Fibroblast of gingiva (primary cell): ENCODE measurements around the gene SMC6.
A peak's percentile ranks its signal among the peaks of the same experiment; 100 is the strongest.

Experiments
- DNase-seq: peaks from one replicate; pipeline ENCODE4 v3.0.0-alpha.2; 2011; ENCODE audit warnings: low read depth

SMC6 gene

GRCh38 chr2:17710547-17711248 lies 42.9 kb downstream of the SMC6 start:
- DNase-seq, result no peak

GRCh38 chr2:17709897-17710296 lies 43.7 kb downstream of the SMC6 start:
- peak; percentile 22 for DNase-seq

- DNase-seq, result no peak
Observed at GRCh38 chr2:17708501-17708900, 45.1 kb downstream of the SMC6 start.

GRCh38 chr2:17706845-17707244 lies 46.8 kb downstream of the SMC6 start:
- DNase-seq, result no peak

- DNase-seq, result no peak
Observed at GRCh38 chr2:17690776-17691175, 62.8 kb downstream of the SMC6 start.

- DNase-seq, result peak; percentile 1
Observed at GRCh38 chr2:17689010-17689409, 64.6 kb downstream of the SMC6 start.

GRCh38 chr2:17688600-17688999 lies 65.0 kb downstream of the SMC6 start:
- DNase-seq, result no peak

GRCh38 chr2:17683981-17684380 lies 69.6 kb downstream of the SMC6 start:
- DNase-seq, result no peak

GRCh38 chr2:17682098-17682857 lies 71.3 kb downstream of the SMC6 start:
- no peak for DNase-seq

- no peak for DNase-seq
Observed at GRCh38 chr2:17680119-17680518, 73.5 kb downstream of the SMC6 start.

- DNase-seq, result no peak
Observed at GRCh38 chr2:17674817-17675216, 78.8 kb downstream of the SMC6 start.

GRCh38 chr2:17672583-17673317 lies 80.9 kb downstream of the SMC6 start:
- DNase-seq, result peak; percentile 43

- peak; percentile 60 for DNase-seq
Observed at GRCh38 chr2:17667898-17668297, 85.7 kb downstream of the SMC6 start.

- DNase-seq, result no peak
Observed at GRCh38 chr2:17664534-17664933, 89.1 kb downstream of the SMC6 start.

GRCh38 chr2:17662723-17663122 lies 90.9 kb downstream of the SMC6 start:
- no peak for DNase-seq

- no peak for DNase-seq
Observed at GRCh38 chr2:17661460-17661859, 92.2 kb downstream of the SMC6 start.

GRCh38 chr2:17660219-17660618 lies 93.4 kb downstream of the SMC6 start:
- DNase-seq, result no peak

- DNase-seq, result no peak
Observed at GRCh38 chr2:17658251-17658843, 95.3 kb downstream of the SMC6 start.

GRCh38 chr2:17657759-17658158 lies 95.9 kb downstream of the SMC6 start:
- DNase-seq, result no peak

GRCh38 chr2:17652681-17653394 lies 100.8 kb downstream of the SMC6 start:
- no peak for DNase-seq

- DNase-seq, result no peak
Observed at GRCh38 chr2:17649026-17649425, 104.6 kb downstream of the SMC6 start.

- DNase-seq, result no peak
Observed at GRCh38 chr2:17648581-17648980, 105.0 kb downstream of the SMC6 start.
